Glutamatergic neuron (in vitro differentiated cells): ENCODE measurements around the gene PITPNM1. TPM values are rescaled to one million over a fixed set of nuclear protein-coding genes. Genes with fewer than 3 reads are reported as not detected.

Source experiments
- DNase-seq: peaks from one replicate; pipeline ENCODE4 v3.0.0; 2022
- H3K27ac Mint-ChIP-seq: one replicate; pipeline ENCODE4 v1.8.0; 2020; ENCODE audit warnings: mild to moderate bottlenecking, mixed read lengths, inconsistent platforms; ENCODE audit not compliant: unreplicated experiment
- H3K27me3 Mint-ChIP-seq: one replicate; pipeline ENCODE4 v1.8.0; 2020; ENCODE audit warnings: mild to moderate bottlenecking, moderate library complexity, mixed read lengths, inconsistent platforms; ENCODE audit not compliant: unreplicated experiment
- H3K36me3 Mint-ChIP-seq: one replicate; pipeline ENCODE4 v1.8.0; 2020; ENCODE audit warnings: mild to moderate bottlenecking, mixed read lengths, inconsistent platforms; ENCODE audit not compliant: unreplicated experiment
- H3K4me1 Mint-ChIP-seq: one replicate; pipeline ENCODE4 v1.8.0; 2020; ENCODE audit warnings: mild to moderate bottlenecking, low read depth, mixed read lengths, inconsistent platforms; ENCODE audit not compliant: unreplicated experiment
- H3K4me3 Mint-ChIP-seq: one replicate; pipeline ENCODE4 v1.8.0; 2020; ENCODE audit warnings: mild to moderate bottlenecking, mixed read lengths, inconsistent platforms; ENCODE audit not compliant: unreplicated experiment
- H3K9me3 Mint-ChIP-seq: one replicate; pipeline ENCODE4 v1.8.0; 2020; ENCODE audit warnings: mild to moderate bottlenecking, moderate library complexity, mixed read lengths, inconsistent platforms; ENCODE audit not compliant: unreplicated experiment
- CTCF ChIP-seq: fragments of 200-600 bp; sonication (generic); IDR thresholded peaks from one replicate; pipeline ENCODE4 v1.5.0; 2021; ENCODE audit not compliant: partially characterized antibody, unreplicated experiment
- total RNA-seq: library from RNA; stranded (reverse); fragmentation: NEBNext Ultra II Directional; extraction: Animal tissue kit (Norgen Biotek cat#: 25700); gene quantifications from one replicate; pipeline ENCODE4 v1.2.1, GENCODE V29; 2021; ENCODE audit not compliant: unreplicated experiment

The PITPNM1 gene
- total RNA-seq, 1 donor from 2014 or later = 25.6 TPM

DNA sequence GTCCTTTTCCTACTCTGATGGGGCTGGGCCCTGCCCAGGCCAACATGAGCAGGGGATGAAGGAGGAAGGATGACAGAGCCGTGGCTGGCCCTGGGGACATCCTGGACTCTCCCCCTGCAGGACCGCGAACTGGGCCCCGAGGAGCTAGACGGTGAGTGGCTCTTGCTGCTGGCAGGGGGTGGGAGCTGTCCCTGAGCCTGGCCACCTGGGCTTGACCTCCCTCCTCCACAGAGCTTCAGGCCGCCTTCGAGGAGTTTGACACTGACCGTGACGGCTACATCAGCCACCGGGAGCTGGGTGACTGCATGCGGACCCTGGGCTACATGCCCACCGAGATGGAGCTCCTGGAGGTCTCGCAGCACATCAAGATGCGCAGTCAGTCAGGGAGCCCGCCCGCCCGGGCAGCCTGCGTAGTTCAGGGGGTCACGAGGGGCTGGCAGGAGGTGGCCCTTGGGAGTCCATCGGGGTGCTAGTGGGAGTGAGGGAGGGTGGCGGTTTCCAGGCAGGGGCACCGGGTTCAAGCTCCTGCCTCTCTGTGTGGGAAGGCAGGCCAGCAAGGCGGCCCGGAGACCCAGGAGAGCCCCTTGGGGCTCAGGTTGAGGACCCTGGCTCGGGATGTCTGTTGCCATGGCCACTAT lies 49.0 kb downstream of the PITPNM1 start:
- DNase-seq = no peak
- no peaks in the 10 kb centered on the region for H3K4me1 Mint-ChIP-seq
- H3K36me3 Mint-ChIP-seq = no peaks in the 10 kb centered on the region
- no peak overlapping the region for H3K27ac Mint-ChIP-seq
- peaks cover 8% of the 10 kb centered on the region for H3K27me3 Mint-ChIP-seq
- no peak overlapping the region for H3K4me3 Mint-ChIP-seq
- no peak for TF ChIP-seq CTCF
- H3K9me3 Mint-ChIP-seq = peaks cover 6% of the 10 kb centered on the region

DNA sequence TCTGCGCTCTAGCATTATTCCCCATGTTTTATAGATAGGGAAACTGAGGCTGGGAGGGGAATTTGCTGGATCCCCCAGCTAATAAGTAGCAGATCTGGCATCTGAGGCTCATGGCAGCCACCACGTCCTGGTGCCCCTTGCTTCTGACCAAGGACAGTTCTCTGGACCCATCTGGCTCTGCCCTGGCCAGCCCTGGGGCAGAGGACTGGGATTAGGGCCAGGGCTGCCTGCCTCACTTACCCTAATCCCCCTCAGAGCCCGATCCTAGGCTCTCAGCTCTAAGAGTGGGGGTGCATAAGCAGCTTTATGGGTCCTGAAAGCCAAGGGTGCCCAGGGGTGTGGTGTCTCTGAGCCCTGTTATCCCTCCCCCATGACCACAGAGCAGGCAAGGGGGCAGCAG lies 50.1 kb downstream of the PITPNM1 start, which contains the start of gene CABP4:
TSS of gene CABP4 (plus strand) at position 301 of the 400 bp plus-strand sequence. CDS start at position 371, 70 bp downstream.
- Mint-ChIP-seq H3K36me3 (no peaks in the 10 kb centered on the region), H3K27me3 (peaks cover 8% of the 10 kb centered on the region), H3K9me3 (peaks cover 6% of the 10 kb centered on the region), H3K4me3 (no peak within 1 kb of the TSS), H3K4me1 (no peaks in the 10 kb centered on the region), H3K27ac (no peak within 1 kb of the TSS)
- TF ChIP-seq CTCF = no peak
- no peak for DNase-seq

DNA sequence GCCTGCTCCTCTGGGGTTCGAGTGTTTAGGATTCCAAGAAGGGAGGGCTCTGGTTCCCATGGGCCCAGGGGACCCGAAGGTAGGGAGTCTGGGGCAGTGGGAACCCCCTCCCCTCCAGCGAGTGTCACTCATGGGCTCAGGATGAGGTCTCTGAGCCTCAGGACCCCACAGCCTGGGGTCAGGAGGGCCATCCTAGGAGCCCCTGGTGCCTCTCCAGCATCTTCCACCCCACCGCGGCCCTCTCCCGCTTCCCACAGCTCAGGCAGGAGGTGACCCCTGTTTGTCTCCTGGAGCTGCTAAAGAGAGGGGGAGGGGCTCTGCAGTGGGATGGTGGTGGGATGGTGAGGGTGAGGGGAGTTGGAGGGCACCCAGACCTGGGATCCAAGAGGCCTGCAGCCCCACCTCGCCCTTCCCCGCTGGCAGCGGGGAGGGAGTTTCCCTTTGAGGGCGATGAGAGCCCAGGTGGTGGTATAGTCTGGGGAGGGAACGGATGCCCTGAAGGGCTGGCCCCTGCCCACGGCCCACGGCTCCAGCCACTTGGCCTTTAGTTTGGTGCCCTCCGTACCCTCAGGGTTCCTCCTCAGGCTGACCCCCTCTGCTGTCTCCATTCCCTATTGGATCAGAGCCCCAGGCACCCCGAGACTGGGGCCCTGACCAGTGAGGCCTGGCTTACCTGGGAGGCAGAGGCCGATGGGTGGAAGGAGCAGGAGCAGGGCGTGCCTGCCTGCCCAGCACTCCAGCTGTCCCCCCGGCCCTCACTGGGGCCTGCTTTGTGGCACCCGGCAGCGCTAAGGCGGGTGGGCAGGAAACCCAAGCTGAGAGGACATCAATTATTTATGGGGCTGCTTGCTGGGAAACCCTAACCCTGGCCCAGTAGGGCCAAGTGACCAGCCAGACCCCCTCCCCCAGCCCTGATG lies 51.1 kb downstream of the PITPNM1 start:
- no peak for TF ChIP-seq CTCF
- Mint-ChIP-seq H3K4me1 (peaks cover 3% of the 10 kb centered on the region), H3K27me3 (peaks cover 10% of the 10 kb centered on the region), H3K36me3 (no peaks in the 10 kb centered on the region), H3K9me3 (peaks cover 10% of the 10 kb centered on the region), H3K27ac (no peak overlapping the region), H3K4me3 (no peak overlapping the region)
- DNase-seq = no peak

- TF ChIP-seq CTCF = no peak
- no peak within 1 kb of the TSS for H3K27ac Mint-ChIP-seq
- no peaks in the 10 kb centered on the region for H3K36me3 Mint-ChIP-seq
- H3K4me3 Mint-ChIP-seq = no peak within 1 kb of the TSS
- no peak for DNase-seq
- H3K9me3 Mint-ChIP-seq = peaks cover 10% of the 10 kb centered on the region
- peaks cover 4% of the 10 kb centered on the region for H3K4me1 Mint-ChIP-seq
- H3K27me3 Mint-ChIP-seq = peaks cover 13% of the 10 kb centered on the region
Measured at GRCh38 chr11:67452141-67452952, 52.8 kb downstream of the PITPNM1 start, which contains the start of gene GPR152. GPR152 (minus strand) TSS chr11:67452729; CDS start chr11:67452724, 5 bp downstream.
